Panc1 (cell line): Measurements from ENCODE around the gene FBXL15. TPM values are rescaled to one million over a fixed set of nuclear protein-coding genes. Genes with fewer than 3 reads are reported as not detected.
A peak's percentile ranks its signal among the peaks of the same experiment; 100 is the strongest.

ENCODE experiments used
- ATAC-seq: fragments of 200-7000 bp; cut with Tn5 transposase; 2 replicates; pipeline ENCODE4 v1.9.1; 2020; ENCODE audit warnings: mild to moderate bottlenecking, moderate library complexity
- BruUV-seq: library from RNA; stranded (reverse); fragments of 400-500 nt; replicated peaks from 2 replicates; lab custom pipeline; 2021; lab: Mats Ljungman, UMichigan
- CTCF ChIA-PET: fragments of 300-600 bp; sonication (Branson Sonifier 250); formaldehyde crosslinking; loops from one replicate; lab custom pipeline; 2022; ENCODE audit warnings: antibody characterized with exemption; lab: Charles Lee
- POLR2A ChIA-PET: fragments of 300-600 bp; sonication (Branson Sonifier 250); formaldehyde crosslinking; loops from one replicate; lab custom pipeline; 2022; ENCODE audit warnings: antibody characterized with exemption; lab: Charles Lee
- DNase-seq: peaks from one replicate; pipeline ENCODE4 v3.0.0-alpha.2; 2010; ENCODE audit warnings: low read depth, low spot score
- H3K27ac ChIP-seq: 2 replicates; pipeline ENCODE4 v1.5.1; 2011; ENCODE audit warnings: mild to moderate bottlenecking, low read length, inconsistent platforms
- H3K27me3 ChIP-seq: fragments of 200-500 bp; sonication (Bioruptor generic); 2 replicates; pipeline ENCODE4 v1.6.0; 2014; ENCODE audit warnings: low read length, inconsistent platforms; ENCODE audit not compliant: control insufficient read depth, insufficient read depth
- H3K36me3 ChIP-seq: fragments of 200-500 bp; sonication (Bioruptor generic); 2 replicates; pipeline ENCODE4 v1.5.1; 2014; ENCODE audit warnings: inconsistent platforms, mild to moderate bottlenecking, low read length, moderate library complexity; ENCODE audit not compliant: control insufficient read depth, insufficient read depth
- H3K4me1 ChIP-seq: 2 replicates; pipeline ENCODE4 v1.5.1; 2011; ENCODE audit warnings: inconsistent platforms, mild to moderate bottlenecking, low read length, moderate library complexity; ENCODE audit not compliant: control insufficient read depth, insufficient read depth
- H3K4me3 ChIP-seq, 2 experiments: 2 replicates each; pipeline ENCODE4 v1.5.1; 2011 to 2012; ENCODE audit warnings: low read depth in 2 of 2, low read length in 2 of 2, mild to moderate bottlenecking in 2 of 2, inconsistent platforms in 1 of 2, moderate library complexity in 1 of 2
- H3K9me3 ChIP-seq: fragments of 200-500 bp; sonication (Bioruptor generic); 2 replicates; pipeline ENCODE4 v1.5.1; 2014; ENCODE audit warnings: low read depth, mild to moderate bottlenecking, inconsistent platforms, low read length, moderate library complexity; ENCODE audit not compliant: control insufficient read depth, insufficient read depth
- POLR2AphosphoS5 ChIP-seq: IDR thresholded peaks from 2 replicates; pipeline ENCODE4 v1.6.1; 2012; ENCODE audit warnings: mild to moderate bottlenecking, low read depth, low read length, moderate library complexity
- SIN3A ChIP-seq: IDR thresholded peaks from 2 replicates; pipeline ENCODE4 v1.6.1; 2012; ENCODE audit warnings: low read depth, mild to moderate bottlenecking, low read length, moderate library complexity, borderline replicate concordance; ENCODE audit not compliant: insufficient read depth
- TCF7L2 ChIP-seq: IDR thresholded peaks from 2 replicates; pipeline ENCODE4 v1.6.1; 2011; ENCODE audit warnings: mild to moderate bottlenecking, low read depth, low read length, inconsistent platforms
- in situ Hi-C: cut with HindIII; loops from 2 replicates; pipeline ENCODE4 v1.10.0; 2016; ENCODE audit warnings: low sequenced_read_pairs, low pct_unique_long_range_greater_than_20kb
- intact Hi-C: fragments of 100-400 bp; cut with micrococcal nuclease; formaldehyde crosslinking; loops from one replicate; pipeline ENCODE4 v1.10.0; 2022; ENCODE audit not compliant: unreplicated experiment
- total RNA-seq: library from RNA; stranded (reverse); gene quantifications from one replicate; pipeline ENCODE4 v1.2.1, GENCODE V29; 2021; ENCODE audit not compliant: unreplicated experiment
- TF ChIP-seq, protein P1 (sequence below): fragments of 450-650 bp; IDR thresholded peaks from 2 replicates; pipeline ENCODE4 v1.5.1; 2017; ENCODE audit warnings: mild to moderate bottlenecking
- TF ChIP-seq, protein P2 (sequence below), 2 experiments: IDR thresholded peaks; 2 replicates each; pipeline ENCODE4 v1.6.1; 2011 to 2012; ENCODE audit warnings: low read depth in 2 of 2, control low read depth in 1 of 2, low read length in 1 of 2, mild to moderate bottlenecking in 1 of 2, moderate library complexity in 1 of 2; ENCODE audit not compliant: insufficient read depth in 1 of 2

FBXL15 gene
- total RNA-seq, 1 experiment from 2014 or later, result 7.9 TPM

DNA sequence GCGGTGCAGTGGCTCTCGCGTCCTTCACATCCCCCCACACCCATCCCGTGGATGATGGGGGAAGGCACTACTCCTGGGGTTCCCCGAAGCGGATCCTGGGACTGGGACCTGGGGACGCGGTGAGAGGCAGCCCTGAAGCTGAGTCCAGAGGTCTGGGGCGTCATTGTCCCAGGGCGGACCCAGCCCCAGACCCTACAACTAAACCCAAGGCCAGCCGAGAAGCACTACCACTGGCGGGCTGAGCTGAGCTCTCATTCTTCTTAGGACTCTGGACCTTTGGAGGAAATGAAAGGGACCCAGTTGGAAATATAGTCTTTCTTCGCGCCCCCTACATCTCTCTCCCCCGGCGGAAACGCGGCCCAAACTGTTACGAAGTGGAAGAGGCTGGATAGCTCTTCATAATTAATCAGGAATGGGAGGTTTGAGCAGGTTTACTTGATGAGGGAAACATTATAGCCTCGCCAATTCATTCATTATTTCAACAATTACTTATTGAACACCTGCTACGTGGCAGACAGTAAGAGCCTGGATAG, 389 bp upstream of the FBXL15 start:
- Histone ChIP-seq H3K27me3 (no peaks in the 10 kb centered on the region), H3K27ac (peak overlapping the region; percentile 98), H3K4me1 (peaks cover 11% of the 10 kb centered on the region), H3K4me3 (peak overlapping the region; percentile 91 to 94), H3K9me3 (no peaks in the 10 kb centered on the region), H3K36me3 (peaks cover 9% of the 10 kb centered on the region; the same call in 1 of the 2 replicates)
- BruUV-seq, result no TSS peak
- intact Hi-C loops, result no loop called here
- ChIA-PET POLR2A (interaction anchor here (0.6 kb wide), 1 partner anchor 503 kb away, joined by 3 read pairs; no protein-coding TSS in a partner anchor), CTCF (interaction anchor here (0.5 to 2.2 kb wide), 5 partner anchors 10 to 21 kb away, joined by 3 to 14 read pairs (median 7); no protein-coding TSS in a partner anchor)
- no peak for DNase-seq
- in situ Hi-C loops, result no loop called here
- no peak for TF ChIP-seq TCF7L2
- TF ChIP-seq POLR2AphosphoS5, result no peak
- TF ChIP-seq, protein P1, sequence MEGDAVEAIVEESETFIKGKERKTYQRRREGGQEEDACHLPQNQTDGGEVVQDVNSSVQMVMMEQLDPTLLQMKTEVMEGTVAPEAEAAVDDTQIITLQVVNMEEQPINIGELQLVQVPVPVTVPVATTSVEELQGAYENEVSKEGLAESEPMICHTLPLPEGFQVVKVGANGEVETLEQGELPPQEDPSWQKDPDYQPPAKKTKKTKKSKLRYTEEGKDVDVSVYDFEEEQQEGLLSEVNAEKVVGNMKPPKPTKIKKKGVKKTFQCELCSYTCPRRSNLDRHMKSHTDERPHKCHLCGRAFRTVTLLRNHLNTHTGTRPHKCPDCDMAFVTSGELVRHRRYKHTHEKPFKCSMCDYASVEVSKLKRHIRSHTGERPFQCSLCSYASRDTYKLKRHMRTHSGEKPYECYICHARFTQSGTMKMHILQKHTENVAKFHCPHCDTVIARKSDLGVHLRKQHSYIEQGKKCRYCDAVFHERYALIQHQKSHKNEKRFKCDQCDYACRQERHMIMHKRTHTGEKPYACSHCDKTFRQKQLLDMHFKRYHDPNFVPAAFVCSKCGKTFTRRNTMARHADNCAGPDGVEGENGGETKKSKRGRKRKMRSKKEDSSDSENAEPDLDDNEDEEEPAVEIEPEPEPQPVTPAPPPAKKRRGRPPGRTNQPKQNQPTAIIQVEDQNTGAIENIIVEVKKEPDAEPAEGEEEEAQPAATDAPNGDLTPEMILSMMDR, result no peak
- TF ChIP-seq, protein P2, sequence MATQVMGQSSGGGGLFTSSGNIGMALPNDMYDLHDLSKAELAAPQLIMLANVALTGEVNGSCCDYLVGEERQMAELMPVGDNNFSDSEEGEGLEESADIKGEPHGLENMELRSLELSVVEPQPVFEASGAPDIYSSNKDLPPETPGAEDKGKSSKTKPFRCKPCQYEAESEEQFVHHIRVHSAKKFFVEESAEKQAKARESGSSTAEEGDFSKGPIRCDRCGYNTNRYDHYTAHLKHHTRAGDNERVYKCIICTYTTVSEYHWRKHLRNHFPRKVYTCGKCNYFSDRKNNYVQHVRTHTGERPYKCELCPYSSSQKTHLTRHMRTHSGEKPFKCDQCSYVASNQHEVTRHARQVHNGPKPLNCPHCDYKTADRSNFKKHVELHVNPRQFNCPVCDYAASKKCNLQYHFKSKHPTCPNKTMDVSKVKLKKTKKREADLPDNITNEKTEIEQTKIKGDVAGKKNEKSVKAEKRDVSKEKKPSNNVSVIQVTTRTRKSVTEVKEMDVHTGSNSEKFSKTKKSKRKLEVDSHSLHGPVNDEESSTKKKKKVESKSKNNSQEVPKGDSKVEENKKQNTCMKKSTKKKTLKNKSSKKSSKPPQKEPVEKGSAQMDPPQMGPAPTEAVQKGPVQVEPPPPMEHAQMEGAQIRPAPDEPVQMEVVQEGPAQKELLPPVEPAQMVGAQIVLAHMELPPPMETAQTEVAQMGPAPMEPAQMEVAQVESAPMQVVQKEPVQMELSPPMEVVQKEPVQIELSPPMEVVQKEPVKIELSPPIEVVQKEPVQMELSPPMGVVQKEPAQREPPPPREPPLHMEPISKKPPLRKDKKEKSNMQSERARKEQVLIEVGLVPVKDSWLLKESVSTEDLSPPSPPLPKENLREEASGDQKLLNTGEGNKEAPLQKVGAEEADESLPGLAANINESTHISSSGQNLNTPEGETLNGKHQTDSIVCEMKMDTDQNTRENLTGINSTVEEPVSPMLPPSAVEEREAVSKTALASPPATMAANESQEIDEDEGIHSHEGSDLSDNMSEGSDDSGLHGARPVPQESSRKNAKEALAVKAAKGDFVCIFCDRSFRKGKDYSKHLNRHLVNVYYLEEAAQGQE (IDR thresholded peaks at IDR 0.05; ENCODE audit: insufficient read depth in 1 of 2, low read depth in 2 of 2, low read length in 1 of 2), result peak in 1 of 2 experiments; percentile 75
- no peak for ATAC-seq

DNA sequence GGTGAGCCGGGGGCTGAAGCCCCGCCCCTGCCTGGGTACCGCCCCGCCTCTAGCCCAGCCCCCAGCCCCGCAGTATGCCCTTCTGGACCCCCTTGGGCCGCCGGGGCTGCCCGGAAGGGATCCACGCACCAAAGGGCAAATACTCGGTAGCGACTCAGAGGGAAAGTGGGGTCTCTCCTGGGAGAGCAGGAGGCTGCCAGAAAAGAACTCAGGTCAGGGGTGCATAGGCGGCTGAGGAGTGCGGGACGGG, 796 bp downstream of the FBXL15 start:
- peaks cover 11% of the 10 kb centered on the region for H3K4me1 ChIP-seq
- TF ChIP-seq, protein P2 (IDR thresholded peaks at IDR 0.05; ENCODE audit: insufficient read depth in 1 of 2, low read depth in 2 of 2, low read length in 1 of 2), result no peak
- TF ChIP-seq, protein P1, result no peak
- TF ChIP-seq POLR2AphosphoS5 (no peak), TCF7L2 (no peak), SIN3A (no peak)
- H3K27ac ChIP-seq, result peak overlapping the region; percentile 98
- H3K9me3 ChIP-seq, result no peaks in the 10 kb centered on the region
- H3K36me3 ChIP-seq, result peaks cover 9% of the 10 kb centered on the region; the same call in 1 of the 2 replicates
- POLR2A ChIA-PET, result no interaction called here
- no TSS peak for BruUV-seq
- intact Hi-C loops, result no loop called here
- in situ Hi-C loops, result no loop called here
- DNase-seq, result no peak
- H3K27me3 ChIP-seq, result no peaks in the 10 kb centered on the region
- ATAC-seq, result no peak; the same call in 1 of the 2 replicates
- H3K4me3 ChIP-seq, result peak overlapping the region; percentile 91 to 94
- CTCF ChIA-PET, result interaction anchor here (0.9 to 2.2 kb wide), 4 partner anchors 11 to 190 kb away, joined by 4 to 16 read pairs (median 7); partner anchors contain the start of gene CUEDC2
